WERI-Rb-1 (cell line): ENCODE measurements around the gene ZNF491.
A peak's percentile ranks its signal among the peaks of the same experiment; 100 is the strongest.

Source experiments
- DNase-seq: peaks from one replicate; pipeline ENCODE4 v3.0.0-alpha.2; 2020
- H3K27ac ChIP-seq: fragments of 250-450 bp; sonication (Bioruptor Pico); 2 replicates; pipeline ENCODE4 v1.5.1; 2020; ENCODE audit warnings: mild to moderate bottlenecking, moderate library complexity
- H3K27me3 ChIP-seq: fragments of 250-450 bp; sonication (Bioruptor Pico); 2 replicates; pipeline ENCODE4 v1.5.1; 2021; ENCODE audit warnings: mild to moderate bottlenecking, low read depth, moderate library complexity; ENCODE audit not compliant: insufficient read depth, severe bottlenecking
- H3K36me3 ChIP-seq: fragments of 250-450 bp; sonication (Bioruptor Pico); 2 replicates; pipeline ENCODE4 v1.5.1; 2020; ENCODE audit warnings: mild to moderate bottlenecking, moderate library complexity
- H3K4me3 ChIP-seq: 2 replicates; pipeline ENCODE4 v1.5.1; 2011; ENCODE audit warnings: low read depth, mild to moderate bottlenecking, control low read depth, low read length
- H3K9me3 ChIP-seq: fragments of 250-450 bp; sonication (Bioruptor Pico); 2 replicates; pipeline ENCODE4 v1.5.1; 2021; ENCODE audit warnings: mild to moderate bottlenecking, moderate library complexity; ENCODE audit not compliant: severe bottlenecking
- TF ChIP-seq, protein P1 (sequence below): IDR thresholded peaks from 2 replicates; pipeline ENCODE4 v1.5.1; 2011; ENCODE audit warnings: low read depth, mild to moderate bottlenecking, control low read depth, inconsistent platforms, low read length

ZNF491 gene

DNA sequence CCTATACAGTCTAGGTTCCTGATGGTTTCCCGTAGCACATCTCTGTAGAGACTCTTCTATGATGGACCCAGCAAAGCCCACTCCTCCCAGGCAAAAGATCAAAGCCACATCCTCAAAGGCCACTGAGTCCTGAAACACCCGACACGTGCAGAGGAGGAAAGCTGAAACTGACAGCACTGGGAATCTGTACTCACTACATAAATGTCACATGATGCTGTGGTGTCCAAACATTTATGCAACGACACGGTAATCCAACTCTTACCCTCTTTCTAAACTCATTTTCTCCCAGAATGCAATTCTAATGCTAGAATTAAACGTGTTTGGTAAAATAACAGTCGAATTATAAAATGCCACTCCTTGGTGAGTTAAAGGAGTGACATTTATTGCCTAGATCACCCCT lies 38.5 kb upstream of the ZNF491 start:
- no peaks in the 10 kb centered on the region for H3K27me3 ChIP-seq
- DNase-seq = no peak
- TF ChIP-seq, protein P1, sequence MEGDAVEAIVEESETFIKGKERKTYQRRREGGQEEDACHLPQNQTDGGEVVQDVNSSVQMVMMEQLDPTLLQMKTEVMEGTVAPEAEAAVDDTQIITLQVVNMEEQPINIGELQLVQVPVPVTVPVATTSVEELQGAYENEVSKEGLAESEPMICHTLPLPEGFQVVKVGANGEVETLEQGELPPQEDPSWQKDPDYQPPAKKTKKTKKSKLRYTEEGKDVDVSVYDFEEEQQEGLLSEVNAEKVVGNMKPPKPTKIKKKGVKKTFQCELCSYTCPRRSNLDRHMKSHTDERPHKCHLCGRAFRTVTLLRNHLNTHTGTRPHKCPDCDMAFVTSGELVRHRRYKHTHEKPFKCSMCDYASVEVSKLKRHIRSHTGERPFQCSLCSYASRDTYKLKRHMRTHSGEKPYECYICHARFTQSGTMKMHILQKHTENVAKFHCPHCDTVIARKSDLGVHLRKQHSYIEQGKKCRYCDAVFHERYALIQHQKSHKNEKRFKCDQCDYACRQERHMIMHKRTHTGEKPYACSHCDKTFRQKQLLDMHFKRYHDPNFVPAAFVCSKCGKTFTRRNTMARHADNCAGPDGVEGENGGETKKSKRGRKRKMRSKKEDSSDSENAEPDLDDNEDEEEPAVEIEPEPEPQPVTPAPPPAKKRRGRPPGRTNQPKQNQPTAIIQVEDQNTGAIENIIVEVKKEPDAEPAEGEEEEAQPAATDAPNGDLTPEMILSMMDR = no peak
- no peak overlapping the region for H3K27ac ChIP-seq
- peaks cover 8% of the 10 kb centered on the region for H3K9me3 ChIP-seq
- no peak overlapping the region for H3K4me3 ChIP-seq
- H3K36me3 ChIP-seq = no peaks in the 10 kb centered on the region

DNA sequence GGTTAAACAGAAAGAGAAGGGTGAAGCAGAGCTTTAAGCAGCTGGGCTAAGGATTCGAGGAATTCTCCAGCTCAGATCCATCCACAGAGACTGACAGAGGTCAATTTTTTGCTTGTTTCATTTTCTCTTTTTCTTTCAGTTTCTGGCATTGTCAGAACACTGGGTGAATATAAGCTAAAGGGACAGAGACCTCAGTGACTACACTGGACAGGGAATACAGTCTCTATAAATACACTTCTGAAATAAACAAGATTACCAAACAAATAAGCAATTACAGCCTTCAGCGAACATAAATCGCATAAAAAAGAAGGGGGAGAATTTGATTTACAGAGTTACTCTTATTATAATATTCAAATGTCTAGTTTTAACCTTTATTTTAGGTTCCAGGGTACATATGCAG lies 35.2 kb upstream of the ZNF491 start:
- H3K36me3 ChIP-seq = no peaks in the 10 kb centered on the region
- DNase-seq = no peak
- H3K27ac ChIP-seq = no peak overlapping the region
- TF ChIP-seq, protein P1 = no peak
- H3K27me3 ChIP-seq = no peaks in the 10 kb centered on the region
- peaks cover 2% of the 10 kb centered on the region for H3K9me3 ChIP-seq
- no peak overlapping the region for H3K4me3 ChIP-seq

DNA sequence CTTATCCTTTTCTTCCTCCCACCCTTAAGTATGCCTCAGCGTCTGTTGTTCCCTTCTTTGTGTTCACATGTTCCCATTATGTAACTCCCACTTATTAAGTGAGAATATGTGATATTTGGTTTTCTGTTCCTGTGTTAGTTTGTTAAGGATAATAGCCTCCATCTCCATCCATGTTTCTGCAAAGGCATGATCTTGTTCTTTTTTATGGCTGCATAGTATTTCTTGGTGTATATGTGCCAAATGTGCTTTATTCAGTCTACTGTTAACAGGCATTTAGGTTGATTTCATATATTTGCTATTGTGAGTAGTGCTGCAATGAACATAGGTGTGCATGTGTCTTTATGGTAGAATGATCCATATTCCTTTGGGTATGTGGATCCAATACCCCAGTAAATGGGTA lies 34.7 kb upstream of the ZNF491 start:
- peaks cover 2% of the 10 kb centered on the region for H3K9me3 ChIP-seq
- no peaks in the 10 kb centered on the region for H3K27me3 ChIP-seq
- no peak overlapping the region for H3K27ac ChIP-seq
- H3K36me3 ChIP-seq = no peaks in the 10 kb centered on the region
- H3K4me3 ChIP-seq = no peak overlapping the region
- TF ChIP-seq, protein P1 = no peak
- DNase-seq = no peak

DNA sequence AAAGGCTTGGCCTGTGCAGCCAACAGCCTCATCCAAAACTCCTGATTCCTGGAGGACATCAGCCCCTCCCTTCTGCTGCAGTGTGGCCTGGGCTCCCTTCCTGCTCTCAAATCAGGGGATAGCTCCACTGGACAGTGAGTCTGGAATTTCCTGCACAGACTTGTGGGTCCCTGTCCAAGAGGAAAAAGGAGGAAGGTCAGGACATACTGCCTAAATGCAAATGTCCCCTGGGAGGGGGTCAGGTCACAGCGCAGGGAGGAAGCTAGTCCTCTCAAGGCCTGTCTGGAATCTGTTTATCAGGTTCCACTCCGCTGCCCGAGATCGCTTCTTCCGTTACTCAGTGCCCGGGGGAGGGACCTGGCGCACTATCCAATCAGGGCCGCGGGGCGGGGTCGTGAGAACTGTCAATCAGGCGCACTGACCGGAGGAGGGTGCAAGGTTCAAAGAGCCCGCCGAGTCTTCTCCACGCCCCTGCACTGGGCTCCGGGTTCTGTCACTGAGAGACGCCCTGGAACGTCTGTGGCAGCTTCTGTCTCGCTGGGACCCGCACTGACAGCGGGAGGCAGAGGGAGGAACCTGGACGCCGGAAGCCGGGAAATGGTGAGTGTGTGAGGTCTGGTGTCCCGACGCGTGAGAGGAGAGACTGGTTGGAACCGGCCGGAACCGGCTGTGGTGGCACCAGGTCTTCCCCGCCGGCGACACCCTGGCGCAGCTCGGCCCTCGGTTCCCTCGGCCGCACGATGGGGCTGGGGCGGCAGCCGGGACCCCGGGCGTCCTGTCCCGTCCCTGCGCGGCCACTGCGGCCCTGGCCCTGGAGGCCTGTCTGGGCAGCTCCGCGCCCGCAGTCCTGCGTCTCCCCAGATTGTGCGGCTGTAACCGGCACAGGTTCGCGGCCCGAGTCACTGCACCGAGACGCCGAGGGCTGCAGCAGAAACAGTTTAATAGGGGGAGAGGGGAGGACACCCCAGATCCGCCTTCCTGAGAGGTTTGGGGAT lies 31.4 kb upstream of the ZNF491 start, which contains the start of gene ZNF441:
Gene ZNF441 (plus strand): TSS at position 404 of the 995 bp plus-strand sequence. CDS start 194 bp downstream, at position 598.
- H3K9me3 ChIP-seq = peaks cover 9% of the 10 kb centered on the region
- DNase-seq = peak; percentile 98
- no peaks in the 10 kb centered on the region for H3K27me3 ChIP-seq
- H3K36me3 ChIP-seq = peaks cover 4% of the 10 kb centered on the region
- peak within 1 kb of the TSS; percentile 86 for H3K27ac ChIP-seq
- TF ChIP-seq, protein P1 = no peak
- peak within 1 kb of the TSS; percentile 92 for H3K4me3 ChIP-seq

DNA sequence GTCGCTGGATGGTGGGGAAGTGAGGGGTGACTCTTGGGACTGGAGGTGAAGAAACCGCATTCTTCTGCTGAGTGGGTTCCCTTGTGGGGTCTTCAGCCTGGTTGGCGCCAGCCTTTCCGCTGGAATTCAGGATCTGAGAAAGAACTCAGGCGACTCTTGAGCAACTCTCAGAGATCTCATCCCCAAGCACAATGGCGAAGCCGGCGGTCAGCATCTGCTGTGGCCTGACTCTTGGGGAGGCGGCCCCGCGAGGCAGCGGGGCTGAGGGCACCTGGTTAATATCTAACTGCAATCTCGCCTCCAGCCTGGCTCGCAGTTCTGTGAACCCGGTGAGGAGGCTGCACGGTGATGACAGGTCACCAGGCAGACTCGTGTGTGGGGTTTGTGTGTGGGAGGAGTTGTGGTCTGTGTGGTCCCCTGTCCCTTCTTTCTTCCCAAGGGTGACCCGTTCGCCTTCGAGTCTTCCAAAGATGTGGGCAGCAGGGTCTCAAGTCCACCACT lies 30.6 kb upstream of the ZNF491 start:
- Histone ChIP-seq H3K27ac (peak overlapping the region; percentile 86), H3K36me3 (peaks cover 4% of the 10 kb centered on the region), H3K27me3 (no peaks in the 10 kb centered on the region), H3K4me3 (peak overlapping the region; percentile 92), H3K9me3 (peaks cover 9% of the 10 kb centered on the region)
- TF ChIP-seq, protein P1 = no peak
- DNase-seq = peak; percentile 34
